Chondrocyte (in vitro differentiated cells): ENCODE measurements around the gene RNF2. TPM values are rescaled to one million over a fixed set of nuclear protein-coding genes. Genes with fewer than 3 reads are reported as not detected.

Source experiments
- DNase-seq: peaks from one replicate; pipeline ENCODE4 v3.0.0; 2021; ENCODE audit warnings: mixed read lengths, low spot score
- H3K27ac Mint-ChIP-seq: one replicate; pipeline ENCODE4 v1.8.0; 2021; ENCODE audit warnings: mild to moderate bottlenecking, moderate library complexity, mixed read lengths; ENCODE audit not compliant: unreplicated experiment
- H3K27me3 Mint-ChIP-seq: 2 replicates; pipeline ENCODE4 v1.8.0; 2021; ENCODE audit warnings: low read depth, mixed read lengths
- H3K36me3 Mint-ChIP-seq: 2 replicates; pipeline ENCODE4 v1.8.0; 2021; ENCODE audit warnings: low read depth, mixed read lengths
- H3K4me1 Mint-ChIP-seq: 2 replicates; pipeline ENCODE4 v1.8.0; 2021; ENCODE audit warnings: low read depth, mild to moderate bottlenecking, mixed read lengths
- H3K4me3 Mint-ChIP-seq: one replicate; pipeline ENCODE4 v1.8.0; 2021; ENCODE audit warnings: mild to moderate bottlenecking, moderate library complexity, mixed read lengths; ENCODE audit not compliant: unreplicated experiment
- H3K9me3 Mint-ChIP-seq: 2 replicates; pipeline ENCODE4 v1.8.0; 2021; ENCODE audit warnings: low read depth, mixed read lengths
- total RNA-seq: library from RNA; stranded (reverse); gene quantifications from 3 replicates; pipeline ENCODE4 v1.2.1, GENCODE V29; 2021
- TF ChIP-seq, protein P1 (sequence below): fragments of 200-600 bp; sonication (generic); IDR thresholded peaks from 2 replicates; pipeline ENCODE4 v1.5.0; 2021; ENCODE audit warnings: antibody characterized with exemption, mild to moderate bottlenecking, moderate library complexity

RNF2 gene
- total RNA-seq, 1 donor from 2014 or later: 22.4 TPM

- TF ChIP-seq, protein P1, sequence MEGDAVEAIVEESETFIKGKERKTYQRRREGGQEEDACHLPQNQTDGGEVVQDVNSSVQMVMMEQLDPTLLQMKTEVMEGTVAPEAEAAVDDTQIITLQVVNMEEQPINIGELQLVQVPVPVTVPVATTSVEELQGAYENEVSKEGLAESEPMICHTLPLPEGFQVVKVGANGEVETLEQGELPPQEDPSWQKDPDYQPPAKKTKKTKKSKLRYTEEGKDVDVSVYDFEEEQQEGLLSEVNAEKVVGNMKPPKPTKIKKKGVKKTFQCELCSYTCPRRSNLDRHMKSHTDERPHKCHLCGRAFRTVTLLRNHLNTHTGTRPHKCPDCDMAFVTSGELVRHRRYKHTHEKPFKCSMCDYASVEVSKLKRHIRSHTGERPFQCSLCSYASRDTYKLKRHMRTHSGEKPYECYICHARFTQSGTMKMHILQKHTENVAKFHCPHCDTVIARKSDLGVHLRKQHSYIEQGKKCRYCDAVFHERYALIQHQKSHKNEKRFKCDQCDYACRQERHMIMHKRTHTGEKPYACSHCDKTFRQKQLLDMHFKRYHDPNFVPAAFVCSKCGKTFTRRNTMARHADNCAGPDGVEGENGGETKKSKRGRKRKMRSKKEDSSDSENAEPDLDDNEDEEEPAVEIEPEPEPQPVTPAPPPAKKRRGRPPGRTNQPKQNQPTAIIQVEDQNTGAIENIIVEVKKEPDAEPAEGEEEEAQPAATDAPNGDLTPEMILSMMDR: no peak
- Mint-ChIP-seq H3K27ac (no peak overlapping the region), H3K4me3 (no peak overlapping the region), H3K9me3 (no peaks in the 10 kb centered on the region), H3K36me3 (no peaks in the 10 kb centered on the region), H3K4me1 (peaks cover 4% of the 10 kb centered on the region), H3K27me3 (no peaks in the 10 kb centered on the region)
- no peak for DNase-seq
These were observed 29.7 kb upstream of the RNF2 start for GRCh38 chr1:185015631-185016030.

GRCh38 chr1:185016880-185017279 is 28.5 kb upstream of the RNF2 start:
- Mint-ChIP-seq H3K36me3 (no peaks in the 10 kb centered on the region), H3K9me3 (peaks cover 4% of the 10 kb centered on the region), H3K27ac (no peak overlapping the region), H3K4me3 (no peak overlapping the region), H3K27me3 (no peaks in the 10 kb centered on the region), H3K4me1 (peaks cover 4% of the 10 kb centered on the region)
- DNase-seq: no peak
- TF ChIP-seq, protein P1: no peak

GRCh38 chr1:185017338-185017737 is 28.0 kb upstream of the RNF2 start:
- no peaks in the 10 kb centered on the region for H3K27me3 Mint-ChIP-seq
- no peak overlapping the region for H3K27ac Mint-ChIP-seq
- H3K4me3 Mint-ChIP-seq: no peak overlapping the region
- peaks cover 4% of the 10 kb centered on the region for H3K4me1 Mint-ChIP-seq
- no peak for DNase-seq
- peaks cover 4% of the 10 kb centered on the region for H3K9me3 Mint-ChIP-seq
- TF ChIP-seq, protein P1: no peak
- H3K36me3 Mint-ChIP-seq: no peaks in the 10 kb centered on the region

DNA sequence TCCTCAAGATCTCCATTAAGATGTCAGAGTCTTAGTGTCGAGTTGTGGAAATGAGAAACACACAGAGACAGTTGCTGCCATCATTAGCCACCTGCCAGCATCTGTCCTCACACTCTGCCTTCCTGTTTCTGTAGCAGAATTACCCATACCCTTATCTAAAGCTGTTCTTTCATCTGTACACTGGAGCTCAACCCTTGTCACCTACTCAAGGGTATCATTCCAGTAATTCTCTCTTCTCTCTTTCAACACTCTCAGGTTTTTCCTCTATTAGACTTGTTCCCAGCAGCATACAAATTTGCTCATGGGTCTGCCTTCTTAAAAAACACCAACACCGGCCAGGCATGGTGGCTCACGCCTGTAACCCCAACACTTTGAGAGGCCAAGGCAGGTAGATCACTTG is 27.4 kb upstream of the RNF2 start:
- DNase-seq: no peak
- Mint-ChIP-seq H3K9me3 (peaks cover 9% of the 10 kb centered on the region), H3K4me1 (peaks cover 4% of the 10 kb centered on the region), H3K27me3 (no peaks in the 10 kb centered on the region), H3K4me3 (no peak overlapping the region), H3K36me3 (peaks cover 2% of the 10 kb centered on the region), H3K27ac (no peak overlapping the region)
- TF ChIP-seq, protein P1: no peak

GRCh38 chr1:185027252-185027882 is 18.0 kb upstream of the RNF2 start:
- Mint-ChIP-seq H3K36me3 (peaks cover 17% of the 10 kb centered on the region), H3K27ac (no peak overlapping the region), H3K9me3 (peaks cover 28% of the 10 kb centered on the region), H3K27me3 (peaks cover 12% of the 10 kb centered on the region), H3K4me3 (no peak overlapping the region), H3K4me1 (no peaks in the 10 kb centered on the region)
- DNase-seq: no peak
- TF ChIP-seq, protein P1: no peak
